Measurements from ENCODE around the gene LRRC61. TPM values are rescaled to one million over a fixed set of nuclear protein-coding genes. Genes with fewer than 3 reads are reported as not detected.
"Not testable (repeated sequence)": the region's sequence is repeated elsewhere in the genome, so short reads cannot be mapped to it uniquely, and the experiment has no call there.

LRRC61 gene
- total RNA-seq, 1 experiment from 2014 or later: 35.8 TPM

DNA sequence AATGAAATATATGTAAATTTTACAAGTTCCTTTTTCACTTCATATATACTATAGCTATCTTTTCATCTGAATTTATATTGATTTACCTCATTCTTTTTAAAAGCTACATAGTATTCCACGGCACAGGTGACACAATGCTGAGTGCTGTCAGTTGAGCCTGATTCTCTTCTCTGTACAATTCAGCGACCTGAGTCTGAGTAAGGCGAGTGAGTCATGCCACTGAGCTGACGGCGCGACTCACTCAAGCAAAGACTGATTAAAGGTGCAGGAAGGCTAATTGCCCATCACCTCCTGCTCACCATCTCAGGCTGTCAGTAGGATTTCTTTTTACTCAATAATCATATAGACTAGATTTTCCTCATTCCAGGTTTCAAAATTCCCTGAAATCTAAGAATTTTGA lies 39.5 kb upstream of the LRRC61 start:
- H3K4me3 ChIP-seq (ENCODE audit: low read depth, low read length); H3K4me3 Mint-ChIP-seq (ENCODE audit: unreplicated experiment); POLR2A ChIA-PET; BruUV-seq (replicated peaks); H3K27ac Mint-ChIP-seq (ENCODE audit: unreplicated experiment); H3K27me3 ChIP-seq (replicated peaks; ENCODE audit: control insufficient read depth, insufficient read depth, low read length); H3K9me3 Mint-ChIP-seq (ENCODE audit: unreplicated experiment); H3K27me3 Mint-ChIP-seq (ENCODE audit: insufficient read depth, unreplicated experiment); DNase-seq; H3K9me3 ChIP-seq; H3K36me3 Mint-ChIP-seq (ENCODE audit: insufficient read depth, unreplicated experiment); intact Hi-C loops (cut with micrococcal nuclease; ENCODE audit: unreplicated experiment); H3K4me1 Mint-ChIP-seq (ENCODE audit: low read depth, unreplicated experiment); H3K36me3 ChIP-seq (ENCODE audit: control insufficient read depth, insufficient read depth, low read length); CTCF ChIA-PET; H3K4me1 ChIP-seq: not testable (repeated sequence)

DNA sequence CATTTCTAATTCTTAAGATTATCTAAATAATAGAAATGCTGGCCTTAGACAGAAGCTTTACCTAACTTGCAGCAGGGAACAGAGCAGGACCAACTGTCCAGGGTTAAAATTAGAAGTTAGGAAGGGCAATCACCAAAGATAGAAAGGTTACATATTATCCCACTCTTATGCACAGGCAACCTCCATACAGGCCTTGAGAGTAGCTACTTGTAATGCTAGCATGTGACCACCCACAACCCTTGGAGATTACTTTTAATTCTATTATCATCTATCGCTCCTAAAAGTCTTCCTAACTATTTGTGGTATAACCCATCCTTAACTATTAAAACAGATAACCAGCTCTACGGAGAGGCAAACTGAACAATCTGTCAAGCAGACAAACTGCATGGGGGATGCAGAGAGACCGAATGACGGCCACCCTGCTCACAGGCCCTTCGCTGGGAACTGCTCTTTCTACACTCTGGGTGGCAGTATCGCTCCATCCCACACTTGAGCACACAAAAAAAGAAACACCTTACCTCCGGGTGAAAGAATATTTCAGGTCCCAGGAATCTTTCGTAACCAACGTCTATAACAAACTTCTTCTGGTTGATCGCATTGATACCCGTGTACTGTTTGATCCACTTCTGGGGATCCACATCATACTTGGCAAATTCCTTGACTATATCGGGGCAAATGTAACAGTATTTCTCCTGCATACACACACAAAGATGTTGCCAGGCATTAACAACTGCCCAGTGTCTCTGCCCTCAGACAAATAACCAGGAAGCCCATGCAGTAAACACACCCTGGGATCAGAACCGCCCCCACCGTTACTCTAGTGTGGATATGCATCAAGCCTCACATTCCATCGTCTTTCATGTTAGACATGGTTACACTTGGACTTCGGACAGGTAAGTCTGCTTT lies 37.1 kb upstream of the LRRC61 start:
- CTCF ChIA-PET: interaction anchor here (1.2 kb wide), 1 partner anchor 135 kb away, joined by 3 read pairs; no protein-coding TSS in a partner anchor
- intact Hi-C loops (cut with micrococcal nuclease; ENCODE audit: unreplicated experiment): loop anchor here (1.0 to 2.0 kb wide), 2 partner anchors 37 to 135 kb away; partner anchors contain the start of genes ACTR3C and LRRC61
- BruUV-seq (replicated peaks); H3K27ac Mint-ChIP-seq (ENCODE audit: unreplicated experiment); H3K36me3 ChIP-seq (ENCODE audit: control insufficient read depth, insufficient read depth, low read length); H3K9me3 ChIP-seq; H3K27me3 ChIP-seq (replicated peaks; ENCODE audit: control insufficient read depth, insufficient read depth, low read length); H3K36me3 Mint-ChIP-seq (ENCODE audit: insufficient read depth, unreplicated experiment); H3K4me1 ChIP-seq; H3K4me3 ChIP-seq (ENCODE audit: low read depth, low read length); H3K27me3 Mint-ChIP-seq (ENCODE audit: insufficient read depth, unreplicated experiment); POLR2A ChIA-PET; H3K4me1 Mint-ChIP-seq (ENCODE audit: low read depth, unreplicated experiment); H3K9me3 Mint-ChIP-seq (ENCODE audit: unreplicated experiment): not testable (repeated sequence)
- DNase-seq: peak; percentile 51 to 52
- H3K4me3 Mint-ChIP-seq (ENCODE audit: unreplicated experiment): peak overlapping the region; percentile 30
- TF ChIP-seq, protein P1, sequence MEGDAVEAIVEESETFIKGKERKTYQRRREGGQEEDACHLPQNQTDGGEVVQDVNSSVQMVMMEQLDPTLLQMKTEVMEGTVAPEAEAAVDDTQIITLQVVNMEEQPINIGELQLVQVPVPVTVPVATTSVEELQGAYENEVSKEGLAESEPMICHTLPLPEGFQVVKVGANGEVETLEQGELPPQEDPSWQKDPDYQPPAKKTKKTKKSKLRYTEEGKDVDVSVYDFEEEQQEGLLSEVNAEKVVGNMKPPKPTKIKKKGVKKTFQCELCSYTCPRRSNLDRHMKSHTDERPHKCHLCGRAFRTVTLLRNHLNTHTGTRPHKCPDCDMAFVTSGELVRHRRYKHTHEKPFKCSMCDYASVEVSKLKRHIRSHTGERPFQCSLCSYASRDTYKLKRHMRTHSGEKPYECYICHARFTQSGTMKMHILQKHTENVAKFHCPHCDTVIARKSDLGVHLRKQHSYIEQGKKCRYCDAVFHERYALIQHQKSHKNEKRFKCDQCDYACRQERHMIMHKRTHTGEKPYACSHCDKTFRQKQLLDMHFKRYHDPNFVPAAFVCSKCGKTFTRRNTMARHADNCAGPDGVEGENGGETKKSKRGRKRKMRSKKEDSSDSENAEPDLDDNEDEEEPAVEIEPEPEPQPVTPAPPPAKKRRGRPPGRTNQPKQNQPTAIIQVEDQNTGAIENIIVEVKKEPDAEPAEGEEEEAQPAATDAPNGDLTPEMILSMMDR (IDR thresholded peaks at IDR 0.05; ENCODE audit: insufficient read depth in 1 of 2, low read depth in 1 of 2, low read length in 1 of 2, severe bottlenecking in 1 of 2, unreplicated experiment in 1 of 2): peak; percentile 46 to 70

DNA sequence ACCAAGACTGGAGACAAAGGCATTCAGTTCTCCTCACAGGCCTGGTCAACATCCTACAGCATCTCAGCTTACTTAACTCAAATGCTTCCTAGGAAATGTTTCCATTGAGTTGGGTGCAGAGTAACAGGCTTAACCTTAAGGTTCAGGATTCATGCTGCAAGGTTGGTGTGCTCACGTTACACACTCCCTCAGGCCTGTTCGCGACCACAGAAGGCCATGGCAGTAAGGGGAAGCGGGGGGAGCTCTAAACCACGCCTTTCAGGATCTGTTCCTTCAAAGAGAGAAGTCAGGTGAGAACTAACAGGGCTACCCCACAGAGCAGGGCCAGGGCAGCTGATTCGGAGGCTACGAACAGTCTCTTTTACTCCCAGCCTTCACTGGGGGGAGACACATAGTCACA lies 35.3 kb upstream of the LRRC61 start:
- H3K4me3 ChIP-seq (ENCODE audit: low read depth, low read length); H3K4me1 Mint-ChIP-seq (ENCODE audit: low read depth, unreplicated experiment); H3K27me3 Mint-ChIP-seq (ENCODE audit: insufficient read depth, unreplicated experiment); H3K27ac Mint-ChIP-seq (ENCODE audit: unreplicated experiment); CTCF ChIA-PET; DNase-seq; POLR2A ChIA-PET; H3K27me3 ChIP-seq (replicated peaks; ENCODE audit: control insufficient read depth, insufficient read depth, low read length); H3K9me3 ChIP-seq; H3K4me3 Mint-ChIP-seq (ENCODE audit: unreplicated experiment); H3K36me3 ChIP-seq (ENCODE audit: control insufficient read depth, insufficient read depth, low read length); H3K4me1 ChIP-seq; H3K9me3 Mint-ChIP-seq (ENCODE audit: unreplicated experiment); H3K36me3 Mint-ChIP-seq (ENCODE audit: insufficient read depth, unreplicated experiment); BruUV-seq (replicated peaks): not testable (repeated sequence)
- intact Hi-C loops (cut with micrococcal nuclease; ENCODE audit: unreplicated experiment): loop anchor here (2.0 kb wide), 1 partner anchor 35 kb away; the partner anchor contains the start of genes ACTR3C and LRRC61

DNA sequence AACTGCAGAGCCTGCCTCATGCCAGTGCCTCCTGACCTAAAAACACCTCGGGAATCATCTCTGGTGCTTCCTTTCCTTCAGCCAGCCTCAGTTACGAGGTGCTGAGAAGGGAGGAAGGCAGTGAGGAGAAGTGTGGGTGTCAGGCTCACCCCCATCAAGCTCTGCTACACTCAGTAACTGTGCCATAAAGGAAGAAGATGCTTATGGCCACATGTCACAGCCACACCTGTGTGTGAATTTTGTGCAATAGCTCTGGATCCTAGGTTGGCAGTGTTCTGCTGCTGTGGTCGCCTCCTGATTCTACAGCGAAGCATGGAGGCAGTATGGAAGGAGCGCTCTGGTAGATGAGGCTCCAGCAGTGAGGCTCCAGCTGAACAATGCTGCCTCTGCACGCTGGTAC lies 34.3 kb upstream of the LRRC61 start:
- POLR2A ChIA-PET; intact Hi-C loops (cut with micrococcal nuclease; ENCODE audit: unreplicated experiment); CTCF ChIA-PET; H3K4me1 ChIP-seq; DNase-seq; H3K27me3 ChIP-seq (replicated peaks; ENCODE audit: control insufficient read depth, insufficient read depth, low read length); H3K4me3 Mint-ChIP-seq (ENCODE audit: unreplicated experiment); H3K36me3 Mint-ChIP-seq (ENCODE audit: insufficient read depth, unreplicated experiment); H3K4me3 ChIP-seq (ENCODE audit: low read depth, low read length); H3K36me3 ChIP-seq (ENCODE audit: control insufficient read depth, insufficient read depth, low read length); H3K4me1 Mint-ChIP-seq (ENCODE audit: low read depth, unreplicated experiment); H3K27ac Mint-ChIP-seq (ENCODE audit: unreplicated experiment); H3K27me3 Mint-ChIP-seq (ENCODE audit: insufficient read depth, unreplicated experiment); BruUV-seq (replicated peaks); H3K9me3 ChIP-seq; H3K9me3 Mint-ChIP-seq (ENCODE audit: unreplicated experiment): not testable (repeated sequence)

DNA sequence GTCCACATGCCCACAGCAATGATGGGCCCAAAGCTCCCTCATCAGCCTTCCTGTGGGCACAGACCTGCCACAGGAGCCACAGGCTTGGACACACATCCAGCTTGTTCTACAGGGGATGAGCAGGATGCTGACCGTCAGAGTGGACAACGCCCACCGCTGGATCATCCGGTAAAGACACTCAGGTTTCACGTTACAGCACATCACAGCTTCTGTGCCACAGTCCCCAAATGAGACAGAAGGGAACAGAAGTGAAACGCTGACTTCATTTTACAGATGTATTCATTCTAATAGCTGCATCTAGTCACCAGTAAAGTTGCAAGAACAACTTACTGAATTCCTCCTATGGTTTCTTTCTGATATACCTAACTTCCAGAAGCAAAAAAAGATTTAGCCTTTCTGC lies 32.8 kb upstream of the LRRC61 start:
- H3K27me3 Mint-ChIP-seq (ENCODE audit: insufficient read depth, unreplicated experiment); intact Hi-C loops (cut with micrococcal nuclease; ENCODE audit: unreplicated experiment); H3K4me1 Mint-ChIP-seq (ENCODE audit: low read depth, unreplicated experiment): not testable (repeated sequence)

DNA sequence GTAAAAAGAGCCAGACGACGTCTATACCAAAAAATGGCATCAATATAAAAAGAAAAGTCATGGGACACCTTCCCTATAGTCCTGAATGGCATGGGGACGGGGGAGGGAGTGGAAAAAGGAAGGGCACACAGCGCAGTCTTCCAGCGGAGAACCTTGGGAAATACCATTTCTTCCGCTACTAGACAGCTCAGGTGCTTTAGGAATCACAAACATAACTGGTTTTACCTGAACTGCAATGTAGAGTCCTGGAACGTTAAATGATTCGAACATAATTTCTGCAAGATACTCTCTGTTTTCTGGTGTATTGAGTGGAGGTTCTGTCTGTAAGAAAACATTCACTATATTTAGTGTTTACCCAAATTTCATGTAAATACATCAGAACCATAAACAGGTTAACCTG lies 28.1 kb upstream of the LRRC61 start:
- POLR2A ChIA-PET; H3K27me3 ChIP-seq (replicated peaks; ENCODE audit: control insufficient read depth, insufficient read depth, low read length); H3K9me3 ChIP-seq; H3K4me3 ChIP-seq (ENCODE audit: low read depth, low read length); intact Hi-C loops (cut with micrococcal nuclease; ENCODE audit: unreplicated experiment); H3K27me3 Mint-ChIP-seq (ENCODE audit: insufficient read depth, unreplicated experiment); CTCF ChIA-PET; H3K4me1 Mint-ChIP-seq (ENCODE audit: low read depth, unreplicated experiment); BruUV-seq (replicated peaks); H3K36me3 ChIP-seq (ENCODE audit: control insufficient read depth, insufficient read depth, low read length); H3K9me3 Mint-ChIP-seq (ENCODE audit: unreplicated experiment); DNase-seq; H3K4me3 Mint-ChIP-seq (ENCODE audit: unreplicated experiment); H3K27ac Mint-ChIP-seq (ENCODE audit: unreplicated experiment); H3K4me1 ChIP-seq; H3K36me3 Mint-ChIP-seq (ENCODE audit: insufficient read depth, unreplicated experiment): not testable (repeated sequence)

More for the DNA sequence above, 32.8 kb upstream of the LRRC61 start:
- H3K27me3 ChIP-seq (replicated peaks; ENCODE audit: control insufficient read depth, insufficient read depth, low read length); CTCF ChIA-PET; H3K9me3 Mint-ChIP-seq (ENCODE audit: unreplicated experiment); H3K36me3 Mint-ChIP-seq (ENCODE audit: insufficient read depth, unreplicated experiment); H3K4me3 ChIP-seq (ENCODE audit: low read depth, low read length); H3K4me1 ChIP-seq; H3K4me3 Mint-ChIP-seq (ENCODE audit: unreplicated experiment); H3K36me3 ChIP-seq (ENCODE audit: control insufficient read depth, insufficient read depth, low read length); BruUV-seq (replicated peaks); H3K27ac Mint-ChIP-seq (ENCODE audit: unreplicated experiment); DNase-seq; H3K9me3 ChIP-seq; POLR2A ChIA-PET: not testable (repeated sequence)

All from Caco-2 (cell line).